Right lobe of liver (tissue), 6 donors: ENCODE results near the gene SLCO3A1. TPM values are rescaled to one million over a fixed set of nuclear protein-coding genes. Genes with fewer than 3 reads are reported as not detected.
A peak's percentile ranks its signal among the peaks of the same experiment; 100 is the strongest.

Experiments
- ATAC-seq, 4 donors: fragments of 200-7000 bp; cut with Tn5 transposase; one replicate each; pipeline ENCODE4 v1.9.1; 2020; ENCODE audit warnings: mild to moderate bottlenecking in 4 of 4, moderate library complexity in 4 of 4
- DNase-seq, 3 donors: peaks; one replicate each; pipeline ENCODE4 v3.0.0-alpha.2; 2020
- H3K27ac ChIP-seq, 3 donors: fragments of 200-600 bp; one replicate each; pipeline ENCODE4 v1.8.0; 2022
- H3K27me3 ChIP-seq, 2 donors: fragments of 200-600 bp; one replicate each; pipeline ENCODE4 v1.8.0; 2022
- H3K36me3 ChIP-seq, 4 donors: fragments of 200-600 bp; sonication (generic) in 1 of 4; one replicate each; pipeline versions ENCODE4 v1.5.1 to v1.8.0; 2017 to 2022; ENCODE audit warnings: control low read depth in 1 of 4
- H3K4me1 ChIP-seq, 4 donors: fragments of 200-600 bp; sonication (generic) in 1 of 4; one replicate each; pipeline versions ENCODE4 v1.5.1 to v1.8.0; 2017 to 2022; ENCODE audit warnings: control low read depth in 1 of 4
- H3K4me3 ChIP-seq, 3 donors: fragments of 200-600 bp; one replicate each; pipeline ENCODE4 v1.8.0; 2022
- H3K9me3 ChIP-seq, 4 donors: fragments of 200-600 bp; sonication (generic) in 1 of 4; one replicate each; pipeline versions ENCODE4 v1.5.1 to v1.8.0; 2017 to 2022; ENCODE audit warnings: control low read depth in 1 of 4
- POLR2A ChIP-seq: fragments of 450-650 bp; IDR thresholded peaks from one replicate; pipeline ENCODE4 v1.6.1; 2017; ENCODE audit warnings: antibody characterized with exemption, mild to moderate bottlenecking
- WGBS: methylation state at CpG from one replicate; pipeline ENCODE4 v1.1.6; 2018; ENCODE audit warnings: low coverage, low lambda C conversion rate; ENCODE audit not compliant: insufficient coverage; ENCODE audit errors: missing lambda C conversion rate; 5-methylcytosine and 5-hydroxymethylcytosine counted together
- intact Hi-C, 2 donors: fragments of 100-400 bp; cut with DNase I; formaldehyde crosslinking; loops; one replicate each; pipeline versions ENCODE4 v1.11.2 to v1.14.1; 2022
- total RNA-seq, 6 experiments: library from RNA; depleted of rRNA in 2 of 6; stranded (reverse); fragments of >200 nt in 2 of 6; fragmentation: NEBNext Ultra II Directional in 3 of 6; extraction: Animal tissue kit (Norgen Biotek cat#: 25700) in 3 of 6; gene quantifications; one replicate each; pipeline versions ENCODE4 v1.1.0 to v1.2.4, GENCODE V29; 2016 to 2023
- TF ChIP-seq, protein P1 (sequence below), 4 donors: fragments of 200-600 bp in 3 of 4; fragments of 450-650 bp in 1 of 4; IDR thresholded peaks; one replicate each; pipeline versions ENCODE4 v1.5.1 to v1.8.0; 2016 to 2022; ENCODE audit warnings: antibody characterized with exemption in 4 of 4, mild to moderate bottlenecking in 2 of 4
- donor health status: DM: no; HTN: yes; CAD: no.
- donor health status: DM: no; HTN: no; CAD: no.
- donor health status: DM: no; HTN: no; CAD: no.
- donor health status: DM: no; HTN: yes; CAD: no.
- donor health status: DM: no; HTN: yes; CAD: no.

SLCO3A1 gene
- total RNA-seq, 6 experiments from 2014 or later = 2.4 to 7.7 (median 3.7) TPM

DNA sequence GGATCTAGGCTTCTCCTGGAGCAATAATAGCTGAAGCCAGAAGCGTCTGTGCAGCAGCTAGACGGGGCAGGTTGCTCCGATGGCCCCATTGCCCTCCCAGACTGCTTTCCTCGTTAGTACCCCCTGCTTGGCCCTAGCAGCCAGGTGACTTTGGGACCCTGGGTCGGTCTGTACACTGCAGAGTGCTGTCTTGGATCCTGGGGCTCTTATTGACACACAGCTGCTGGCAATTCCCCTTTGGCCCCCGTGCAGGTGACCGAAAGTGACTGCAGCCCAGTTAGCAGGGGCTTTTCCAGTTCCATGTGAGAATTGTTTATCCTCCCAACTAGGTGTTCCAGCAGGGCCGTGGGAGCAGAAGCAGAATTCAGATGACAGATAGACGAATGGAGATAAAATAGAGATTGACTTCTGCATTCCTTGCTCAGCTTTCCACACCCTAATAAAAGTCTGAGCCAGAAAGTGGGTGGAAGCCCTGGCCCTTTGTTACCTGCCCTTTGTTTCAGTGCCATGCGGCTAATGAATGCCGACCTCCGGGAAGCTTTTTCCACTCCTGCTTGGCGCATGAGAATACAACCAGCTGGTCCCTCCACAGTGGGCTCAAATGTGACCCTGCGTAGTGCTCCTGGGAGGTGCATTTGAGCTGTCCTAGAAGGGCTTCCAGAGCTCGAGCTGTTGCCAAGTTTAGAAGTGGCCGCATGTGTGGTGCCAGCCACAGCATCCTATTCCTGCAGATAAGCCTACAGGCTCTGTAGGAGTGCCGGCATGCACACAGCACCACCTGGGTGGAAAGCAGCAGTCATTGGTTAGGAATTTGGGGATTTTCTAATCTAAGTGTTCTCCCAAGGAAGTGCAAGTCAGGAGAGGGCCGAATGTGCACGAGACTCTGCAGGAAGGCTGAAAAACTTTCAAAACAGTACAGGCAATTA is 94.4 kb downstream of the SLCO3A1 start:
- DNase-seq (no peak), ATAC-seq (peak in 2 of 4 donors; percentile 5 to 21)
- TF ChIP-seq, protein P1, sequence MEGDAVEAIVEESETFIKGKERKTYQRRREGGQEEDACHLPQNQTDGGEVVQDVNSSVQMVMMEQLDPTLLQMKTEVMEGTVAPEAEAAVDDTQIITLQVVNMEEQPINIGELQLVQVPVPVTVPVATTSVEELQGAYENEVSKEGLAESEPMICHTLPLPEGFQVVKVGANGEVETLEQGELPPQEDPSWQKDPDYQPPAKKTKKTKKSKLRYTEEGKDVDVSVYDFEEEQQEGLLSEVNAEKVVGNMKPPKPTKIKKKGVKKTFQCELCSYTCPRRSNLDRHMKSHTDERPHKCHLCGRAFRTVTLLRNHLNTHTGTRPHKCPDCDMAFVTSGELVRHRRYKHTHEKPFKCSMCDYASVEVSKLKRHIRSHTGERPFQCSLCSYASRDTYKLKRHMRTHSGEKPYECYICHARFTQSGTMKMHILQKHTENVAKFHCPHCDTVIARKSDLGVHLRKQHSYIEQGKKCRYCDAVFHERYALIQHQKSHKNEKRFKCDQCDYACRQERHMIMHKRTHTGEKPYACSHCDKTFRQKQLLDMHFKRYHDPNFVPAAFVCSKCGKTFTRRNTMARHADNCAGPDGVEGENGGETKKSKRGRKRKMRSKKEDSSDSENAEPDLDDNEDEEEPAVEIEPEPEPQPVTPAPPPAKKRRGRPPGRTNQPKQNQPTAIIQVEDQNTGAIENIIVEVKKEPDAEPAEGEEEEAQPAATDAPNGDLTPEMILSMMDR (IDR thresholded peaks at IDR 0.05) = no peak
- no peak for TF ChIP-seq POLR2A
- no peaks in the 10 kb centered on the region for H3K9me3 ChIP-seq
- peaks cover 0 to 19% (median 4%) of the 10 kb centered on the region in 4 donors for H3K4me1 ChIP-seq
- H3K27ac ChIP-seq = peak overlapping the region; percentile 12 to 55 (median 35)
- no peaks in the 10 kb centered on the region for H3K36me3 ChIP-seq
- no peak overlapping the region for H3K4me3 ChIP-seq
- intact Hi-C loops = no loop called here
- no peaks in the 10 kb centered on the region for H3K27me3 ChIP-seq
- WGBS = 26% methylated on average over 9 of the region's 19 CpGs

DNA sequence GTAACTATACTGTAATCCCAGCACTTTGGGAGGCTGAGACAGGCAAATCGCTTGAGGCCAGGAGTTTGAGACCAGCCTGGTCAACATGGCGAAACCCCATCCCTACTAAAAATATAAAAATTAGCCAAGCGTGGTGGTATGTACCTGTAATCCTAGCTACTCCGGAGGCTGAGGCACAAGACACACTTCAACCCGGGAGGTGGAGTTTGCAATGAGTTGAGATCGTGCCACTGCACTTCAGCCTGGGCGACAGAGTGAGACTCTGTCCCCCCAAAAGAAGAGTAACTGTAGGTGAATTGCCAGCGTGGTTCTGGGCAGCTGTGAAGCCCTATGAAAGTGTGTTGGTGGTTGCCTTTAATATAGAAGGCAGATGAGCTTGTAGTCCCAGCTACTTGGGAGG is 95.9 kb downstream of the SLCO3A1 start:
- H3K27ac ChIP-seq = no peak overlapping the region
- WGBS = 90% methylated on average over 2 of the region's 8 CpGs
- ATAC-seq (no peak), DNase-seq (no peak)
- peaks cover 0 to 18% (median 0%) of the 10 kb centered on the region in 4 donors for H3K4me1 ChIP-seq
- no peak overlapping the region for H3K4me3 ChIP-seq
- no peaks in the 10 kb centered on the region for H3K36me3 ChIP-seq
- intact Hi-C loops = no loop called here
- no peaks in the 10 kb centered on the region for H3K27me3 ChIP-seq
- no peaks in the 10 kb centered on the region for H3K9me3 ChIP-seq
- TF ChIP-seq POLR2A = no peak

DNA sequence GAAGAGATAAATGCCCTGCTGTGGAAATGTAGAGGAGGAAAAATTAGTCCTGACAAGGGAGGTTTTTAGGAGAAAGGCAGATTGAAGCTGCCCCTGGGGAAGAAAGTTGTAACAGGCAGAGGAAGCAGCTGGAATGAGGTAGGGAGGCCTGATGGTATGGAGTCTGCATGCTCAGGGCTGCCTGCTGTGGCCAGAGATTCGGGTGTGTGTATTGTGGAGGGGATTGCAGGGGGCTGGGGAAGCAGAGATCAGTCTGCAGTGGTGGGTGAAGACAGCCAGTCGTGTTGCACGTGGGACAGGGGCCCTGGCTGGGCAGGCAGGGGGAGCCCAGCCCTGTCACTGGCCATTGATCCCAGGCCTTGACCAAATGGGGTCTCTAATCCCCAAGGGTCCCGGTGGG is 96.5 kb downstream of the SLCO3A1 start:
- no peaks in the 10 kb centered on the region for H3K36me3 ChIP-seq
- peaks cover 0 to 18% (median 0%) of the 10 kb centered on the region in 4 donors for H3K4me1 ChIP-seq
- TF ChIP-seq, protein P1 (IDR thresholded peaks at IDR 0.05) = no peak
- TF ChIP-seq POLR2A = no peak
- no peak overlapping the region for H3K27ac ChIP-seq
- intact Hi-C loops = no loop called here
- no peaks in the 10 kb centered on the region for H3K27me3 ChIP-seq
- H3K4me3 ChIP-seq = no peak overlapping the region
- no peak for ATAC-seq
- no peak for DNase-seq
- WGBS = 43% methylated on average over 1 of the region's 4 CpGs
- no peaks in the 10 kb centered on the region for H3K9me3 ChIP-seq

DNA sequence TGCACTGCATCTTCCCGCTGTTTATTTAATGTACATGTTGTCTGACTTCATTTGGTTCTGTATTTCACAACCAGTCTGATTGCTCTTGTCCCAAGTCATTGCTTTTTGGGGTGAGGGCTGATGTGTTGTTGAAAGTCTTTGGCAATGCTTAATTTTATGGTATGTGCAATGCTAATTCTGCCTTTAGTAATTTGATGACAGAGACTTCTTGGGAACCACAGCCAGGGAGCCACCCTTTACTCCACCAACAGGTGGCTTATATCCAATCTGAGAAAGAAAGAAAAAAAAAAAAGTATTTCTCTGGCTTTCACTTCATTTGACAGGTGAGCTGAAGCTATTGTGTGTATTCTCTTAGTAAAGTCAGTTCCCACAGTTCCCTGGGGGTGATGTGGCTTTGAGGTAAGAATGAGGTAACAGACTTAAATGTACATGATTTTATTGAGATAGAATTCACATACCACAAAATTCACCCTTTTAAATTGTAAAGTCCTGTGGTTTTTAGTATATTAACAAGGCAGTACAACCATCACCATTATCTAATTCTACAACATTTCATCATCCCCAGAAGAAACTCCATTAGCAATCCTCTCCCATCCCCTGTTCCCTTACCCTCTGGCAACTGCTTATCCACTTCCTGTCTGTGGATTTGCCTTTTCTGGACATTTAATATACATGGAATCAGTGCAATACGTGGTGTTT is 97.3 kb downstream of the SLCO3A1 start:
- no peak for ATAC-seq
- peaks cover 0 to 18% (median 0%) of the 10 kb centered on the region in 4 donors for H3K4me1 ChIP-seq
- no peaks in the 10 kb centered on the region for H3K27me3 ChIP-seq
- TF ChIP-seq, protein P1 (IDR thresholded peaks at IDR 0.05) = no peak
- no peak for TF ChIP-seq POLR2A
- intact Hi-C loops = no loop called here
- H3K27ac ChIP-seq = no peak overlapping the region
- DNase-seq = no peak
- no peaks in the 10 kb centered on the region for H3K9me3 ChIP-seq
- H3K4me3 ChIP-seq = no peak overlapping the region
- no peaks in the 10 kb centered on the region for H3K36me3 ChIP-seq
- 54% methylated on average over 2 of the region's 2 CpGs for WGBS

DNA sequence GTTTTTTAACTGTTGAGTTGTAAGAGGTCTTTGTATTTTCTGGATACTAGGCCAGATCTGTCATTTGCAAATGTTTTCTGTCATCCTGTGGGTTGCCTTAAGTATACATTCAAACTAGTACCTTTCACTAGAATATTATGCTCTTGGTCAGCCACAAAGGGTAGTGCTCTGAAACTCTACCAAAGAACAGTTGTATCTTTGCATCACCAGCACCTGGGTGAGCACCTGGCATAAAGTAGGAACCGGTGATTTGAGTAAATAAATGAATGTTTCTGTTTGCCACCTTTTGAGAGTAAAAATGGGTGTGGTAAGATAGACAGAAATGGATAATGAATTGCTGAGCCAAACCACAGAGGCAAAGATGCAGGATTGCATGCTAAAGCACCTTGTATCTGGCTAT is 98.7 kb downstream of the SLCO3A1 start:
- no peak for TF ChIP-seq POLR2A
- TF ChIP-seq, protein P1 (IDR thresholded peaks at IDR 0.05) = no peak
- peaks cover 0 to 12% (median 0%) of the 10 kb centered on the region in 4 donors for H3K4me1 ChIP-seq
- H3K36me3 ChIP-seq = no peaks in the 10 kb centered on the region
- 44% methylated on average over 1 of the region's 1 CpG for WGBS
- H3K27ac ChIP-seq = no peak overlapping the region
- DNase-seq (no peak), ATAC-seq (no peak)
- H3K27me3 ChIP-seq = no peaks in the 10 kb centered on the region
- no peaks in the 10 kb centered on the region for H3K9me3 ChIP-seq
- intact Hi-C loops = no loop called here
- no peak overlapping the region for H3K4me3 ChIP-seq
